H1 (cell line): ENCODE data around the gene ATXN1L. TPM values are rescaled to one million over a fixed set of nuclear protein-coding genes. Genes with fewer than 3 reads are reported as not detected.

Experiments
- ATF2 ChIP-seq: IDR thresholded peaks from 2 replicates; pipeline ENCODE4 v1.6.1; 2012; ENCODE audit warnings: low read length, inconsistent platforms
- BCL11A ChIP-seq, 2 experiments: IDR thresholded peaks; one replicate each; pipeline ENCODE4 v1.6.1; 2011; ENCODE audit warnings: low read depth in 2 of 2, low read length in 2 of 2, mild to moderate bottlenecking in 2 of 2
- CEBPB ChIP-seq: IDR thresholded peaks from 2 replicates; pipeline ENCODE4 v1.6.1; 2012; ENCODE audit warnings: low read depth, low read length
- CHD2 ChIP-seq: IDR thresholded peaks from 2 replicates; pipeline ENCODE4 v1.6.1; 2012; ENCODE audit warnings: low read length, improper control_type of control experiment
- CTBP2 ChIP-seq: IDR thresholded peaks from 2 replicates; pipeline ENCODE4 v1.7.0; 2011; ENCODE audit warnings: borderline replicate concordance, mild to moderate bottlenecking, moderate library complexity, mixed read lengths, low read length; ENCODE audit not compliant: insufficient read depth, insufficient read length
- E2F6 ChIP-seq: IDR thresholded peaks from 2 replicates; pipeline ENCODE4 v1.6.1; 2012; ENCODE audit warnings: inconsistent platforms
- HDAC6 ChIP-seq: IDR thresholded peaks from one replicate; pipeline ENCODE4 v1.7.1; 2012; ENCODE audit warnings: low read depth, mild to moderate bottlenecking, inconsistent platforms, low read length, moderate library complexity
- KDM1A ChIP-seq: fragments of 200-600, 300-600 bp; sonication (generic); IDR thresholded peaks from 2 replicates; pipeline ENCODE4 v1.7.1; 2016; ENCODE audit warnings: mild to moderate bottlenecking, low read length, borderline replicate concordance
- KDM5A ChIP-seq: fragments of 200-600 bp; IDR thresholded peaks from 2 replicates; pipeline ENCODE4 v1.7.1; 2012; ENCODE audit warnings: mild to moderate bottlenecking, low read length, inconsistent platforms, mixed read lengths
- MAX ChIP-seq: IDR thresholded peaks from 2 replicates; pipeline ENCODE4 v1.6.1; 2012; ENCODE audit warnings: inconsistent platforms
- NRF1 ChIP-seq: IDR thresholded peaks from 2 replicates; pipeline ENCODE4 v1.6.1; 2011; ENCODE audit warnings: mild to moderate bottlenecking, low read depth, low read length, improper control_type of control experiment
- RBBP5 ChIP-seq: IDR thresholded peaks from 2 replicates; pipeline ENCODE4 v1.7.1; 2012; ENCODE audit warnings: low read depth, mild to moderate bottlenecking, inconsistent platforms, low read length, moderate library complexity, borderline replicate concordance
- SAP30 ChIP-seq: fragments of 300-600 bp; sonication (generic); IDR thresholded peaks from 2 replicates; pipeline ENCODE4 v1.7.1; 2012; ENCODE audit warnings: low read length, moderate library complexity, mild to moderate bottlenecking, inconsistent platforms; ENCODE audit not compliant: insufficient read depth, insufficient replicate concordance
- SIN3A ChIP-seq, 2 experiments: IDR thresholded peaks in 1 of 2; conservative IDR thresholded peaks in 1 of 2; 2 replicates each; pipeline ENCODE4 v1.6.1; 2011 to 2012; ENCODE audit warnings: low read length in 2 of 2, improper control_type of control experiment in 1 of 2, low read depth in 1 of 2, mild to moderate bottlenecking in 1 of 2
- SIRT6 ChIP-seq: IDR thresholded peaks from one replicate; pipeline ENCODE4 v1.7.1; 2012; ENCODE audit warnings: low read length, inconsistent platforms
- SIX5 ChIP-seq: IDR thresholded peaks from 2 replicates; pipeline ENCODE4 v1.6.1; 2011; ENCODE audit warnings: mild to moderate bottlenecking, low read depth, low read length
- SP2 ChIP-seq: IDR thresholded peaks from 2 replicates; pipeline ENCODE4 v1.6.1; 2012; ENCODE audit warnings: mild to moderate bottlenecking, low read length, inconsistent platforms
- SUZ12 ChIP-seq: fragments of 200-600 bp; sonication (generic); IDR thresholded peaks from 2 replicates; pipeline ENCODE4 v1.6.1; 2012; ENCODE audit warnings: mild to moderate bottlenecking, inconsistent platforms, low read length, moderate library complexity, mixed read lengths
- TAF7 ChIP-seq: optimal IDR thresholded peaks from 2 replicates; pipeline ENCODE3; 2011; ENCODE audit warnings: low read depth, mild to moderate bottlenecking, inconsistent platforms, low read length, moderate library complexity, borderline replicate concordance
- TCF12 ChIP-seq: IDR thresholded peaks from 2 replicates; pipeline ENCODE4 v1.6.1; 2011; ENCODE audit warnings: low read depth, mild to moderate bottlenecking, low read length
- TEAD4 ChIP-seq: IDR thresholded peaks from 2 replicates; pipeline ENCODE4 v1.6.1; 2012; ENCODE audit warnings: low read depth, low read length, inconsistent platforms, mixed read lengths
- YY1 ChIP-seq: IDR thresholded peaks from 2 replicates; pipeline ENCODE4 v1.6.1; 2011; ENCODE audit warnings: low read depth, mild to moderate bottlenecking, low read length
- polyA plus RNA-seq, 7 experiments: library from polyadenylated mRNA; depleted of rRNA in 3 of 7; stranded (reverse) in 5 of 7; unstranded in 2 of 7; fragments of >200 nt in 5 of 7; fragments of 200-250 nt in 2 of 7; gene quantifications; 1 replicate in 5 of 7; 2 replicates in 1 of 7; 4 replicates in 1 of 7; pipeline versions ENCODE4 v1.2.1 to v1.2.3, GENCODE V29; 2011 to 2013; ENCODE audit warnings: missing spikeins in 2 of 7, mixed read lengths in 2 of 7
- total RNA-seq: library from RNA; stranded (reverse); fragmentation: NEBNext Ultra II Directional; extraction: Animal tissue kit (Norgen Biotek cat#: 25700); gene quantifications from 2 replicates; pipeline ENCODE4 v1.2.1, GENCODE V29; 2021

Gene ATXN1L
- total and polyA plus RNA-seq, 2 of the 8 experiments (the other 6 are each of a cell fraction or from before 2014, with no cell fraction given): 12.1 to 23.8 TPM

GRCh38 chr16:71845639-71846430 is at the start of gene ATXN1L (continued):
- TF ChIP-seq SIN3A (conservative IDR thresholded peaks at IDR 0.05 in 1 of 2, IDR thresholded peaks at IDR 0.05 in 1 of 2; ENCODE audit: low read depth in 1 of 2, low read length in 2 of 2) (peak; percentile 52 to 79; a peak in 1 of 4 replicates), KDM5A (peak; percentile 82), SIRT6 (no peak), TEAD4 (no peak), SAP30 (no peak), MAX (no peak), SUZ12 (no peak), TAF7 (peak; percentile 84), YY1 (peak; percentile 75; the same call in 1 of the 2 replicates), NRF1 (no peak), CTBP2 (no peak), SIX5 (no peak), CEBPB (peak; percentile 75), SP2 (no peak), RBBP5 (peak; percentile 96; the same call in 1 of the 2 replicates), E2F6 (no peak), HDAC6 (no peak), KDM1A (no peak), TCF12 (no peak), ATF2 (no peak; the same call in 1 of the 2 replicates), CHD2 (no peak), BCL11A (IDR thresholded peaks at IDR 0.05; ENCODE audit: low read depth in 2 of 2, low read length in 2 of 2) (no peak)
